B cell (primary cell): ENCODE results near the gene SYCE3.

Experiments used
- EZH2 ChIP-seq: IDR thresholded peaks from 2 replicates; pipeline ENCODE4 v1.6.1; 2012; ENCODE audit warnings: borderline replicate concordance, low read depth, mild to moderate bottlenecking, moderate library complexity, low read length; ENCODE audit not compliant: insufficient read depth, poor library complexity, severe bottlenecking
- TF ChIP-seq, protein P1 (sequence below): fragments of 200-600 bp; IDR thresholded peaks from one replicate; pipeline ENCODE4 v1.8.0; 2022; ENCODE audit warnings: antibody characterized with exemption, mild to moderate bottlenecking

DNA sequence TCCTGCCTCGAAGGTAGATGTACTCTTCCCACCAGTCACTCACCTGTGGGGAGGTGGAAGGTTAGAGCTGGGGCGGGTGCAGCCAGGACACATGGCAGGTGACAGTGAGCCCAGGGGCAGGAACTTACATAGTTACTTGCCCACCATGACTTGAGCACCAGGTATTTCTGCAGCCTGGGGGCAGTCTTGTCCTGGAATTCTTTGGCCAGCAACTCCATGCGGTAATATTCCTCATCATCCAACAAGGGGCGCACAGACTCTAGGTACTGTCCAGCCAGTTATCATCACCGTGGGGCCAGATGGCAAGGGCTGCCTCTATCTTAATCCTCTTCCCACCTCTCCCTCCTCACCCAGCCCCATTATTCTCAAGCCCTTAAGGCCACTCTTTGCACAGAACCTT lies 13.4 kb upstream of the SYCE3 start:
- TF ChIP-seq, protein P1, sequence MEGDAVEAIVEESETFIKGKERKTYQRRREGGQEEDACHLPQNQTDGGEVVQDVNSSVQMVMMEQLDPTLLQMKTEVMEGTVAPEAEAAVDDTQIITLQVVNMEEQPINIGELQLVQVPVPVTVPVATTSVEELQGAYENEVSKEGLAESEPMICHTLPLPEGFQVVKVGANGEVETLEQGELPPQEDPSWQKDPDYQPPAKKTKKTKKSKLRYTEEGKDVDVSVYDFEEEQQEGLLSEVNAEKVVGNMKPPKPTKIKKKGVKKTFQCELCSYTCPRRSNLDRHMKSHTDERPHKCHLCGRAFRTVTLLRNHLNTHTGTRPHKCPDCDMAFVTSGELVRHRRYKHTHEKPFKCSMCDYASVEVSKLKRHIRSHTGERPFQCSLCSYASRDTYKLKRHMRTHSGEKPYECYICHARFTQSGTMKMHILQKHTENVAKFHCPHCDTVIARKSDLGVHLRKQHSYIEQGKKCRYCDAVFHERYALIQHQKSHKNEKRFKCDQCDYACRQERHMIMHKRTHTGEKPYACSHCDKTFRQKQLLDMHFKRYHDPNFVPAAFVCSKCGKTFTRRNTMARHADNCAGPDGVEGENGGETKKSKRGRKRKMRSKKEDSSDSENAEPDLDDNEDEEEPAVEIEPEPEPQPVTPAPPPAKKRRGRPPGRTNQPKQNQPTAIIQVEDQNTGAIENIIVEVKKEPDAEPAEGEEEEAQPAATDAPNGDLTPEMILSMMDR = no peak
- TF ChIP-seq EZH2 = no peak
